AG04449 (cell line): Measurements from ENCODE around the gene NTPCR.

Experiments used
- CTCF ChIA-PET: fragments of 350-600 bp; formaldehyde crosslinking; extraction: SDS; loops from one replicate; lab custom pipeline; 2021; ENCODE audit warnings: antibody characterized with exemption; lab: Yijun Ruan, JAX
- POLR2A ChIA-PET: fragments of 400-600, 350-600 bp; formaldehyde crosslinking; extraction: SDS; loops from one replicate; lab custom pipeline; 2020; ENCODE audit warnings: antibody characterized with exemption, inconsistent platforms; lab: Yijun Ruan, JAX
- DNase-seq: peaks from one replicate; pipeline ENCODE4 v3.0.0-alpha.2; 2010; ENCODE audit warnings: low read depth, low spot score
- H3K4me3 ChIP-seq: 2 replicates; pipeline ENCODE4 v1.5.1; 2011; ENCODE audit warnings: low read depth, mild to moderate bottlenecking, control low read depth, low read length
- TF ChIP-seq, protein P1 (sequence below): IDR thresholded peaks from one replicate; pipeline ENCODE4 v1.5.1; 2011; ENCODE audit warnings: mild to moderate bottlenecking, moderate library complexity, low read length, control low read depth, inconsistent platforms; ENCODE audit not compliant: insufficient read depth; ENCODE audit errors: missing control alignments

NTPCR gene

DNA sequence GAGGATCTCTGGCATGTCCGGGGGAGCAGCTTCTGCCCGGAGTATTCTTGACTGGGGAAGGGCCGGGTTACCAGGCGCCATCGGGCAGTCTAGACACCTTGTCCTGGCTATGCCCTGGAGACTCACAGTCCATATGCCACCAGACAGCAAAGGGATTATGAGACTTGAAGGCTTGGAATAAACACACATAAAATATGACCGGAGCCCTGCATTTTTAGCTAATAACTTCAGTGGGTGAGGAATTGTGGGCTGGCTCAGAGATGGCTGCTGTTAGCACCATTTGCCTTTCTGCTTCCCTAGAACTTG, 15.5 kb downstream of the NTPCR start:
- TF ChIP-seq, protein P1, sequence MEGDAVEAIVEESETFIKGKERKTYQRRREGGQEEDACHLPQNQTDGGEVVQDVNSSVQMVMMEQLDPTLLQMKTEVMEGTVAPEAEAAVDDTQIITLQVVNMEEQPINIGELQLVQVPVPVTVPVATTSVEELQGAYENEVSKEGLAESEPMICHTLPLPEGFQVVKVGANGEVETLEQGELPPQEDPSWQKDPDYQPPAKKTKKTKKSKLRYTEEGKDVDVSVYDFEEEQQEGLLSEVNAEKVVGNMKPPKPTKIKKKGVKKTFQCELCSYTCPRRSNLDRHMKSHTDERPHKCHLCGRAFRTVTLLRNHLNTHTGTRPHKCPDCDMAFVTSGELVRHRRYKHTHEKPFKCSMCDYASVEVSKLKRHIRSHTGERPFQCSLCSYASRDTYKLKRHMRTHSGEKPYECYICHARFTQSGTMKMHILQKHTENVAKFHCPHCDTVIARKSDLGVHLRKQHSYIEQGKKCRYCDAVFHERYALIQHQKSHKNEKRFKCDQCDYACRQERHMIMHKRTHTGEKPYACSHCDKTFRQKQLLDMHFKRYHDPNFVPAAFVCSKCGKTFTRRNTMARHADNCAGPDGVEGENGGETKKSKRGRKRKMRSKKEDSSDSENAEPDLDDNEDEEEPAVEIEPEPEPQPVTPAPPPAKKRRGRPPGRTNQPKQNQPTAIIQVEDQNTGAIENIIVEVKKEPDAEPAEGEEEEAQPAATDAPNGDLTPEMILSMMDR, result no peak
- DNase-seq, result no peak
- ChIA-PET POLR2A (no interaction called here), CTCF (interaction anchor here (1.2 to 1.5 kb wide), 2 partner anchors 11 to 13 kb away, joined by 3 to 4 read pairs; no protein-coding TSS in a partner anchor)
- H3K4me3 ChIP-seq, result no peak overlapping the region

DNA sequence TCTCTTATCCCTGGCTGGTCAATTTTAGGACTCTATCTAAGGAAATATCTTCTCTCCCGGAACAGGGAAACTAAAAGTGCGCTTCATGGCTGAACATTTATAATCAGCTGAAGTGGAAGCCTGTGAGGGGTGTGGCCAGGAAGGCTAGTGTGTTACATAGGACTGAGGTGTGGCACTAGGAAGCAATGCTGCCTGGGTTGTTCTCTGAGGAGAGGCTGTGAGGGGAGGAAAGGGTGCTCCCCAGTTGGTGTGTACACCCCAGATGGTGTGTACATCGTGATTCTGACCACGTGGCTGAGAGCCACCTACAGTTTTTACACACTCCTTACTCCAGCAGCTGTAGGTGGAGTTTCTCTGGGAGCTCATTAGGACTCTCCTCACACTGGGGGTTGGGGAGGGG, 16.3 kb downstream of the NTPCR start:
- no peak for DNase-seq
- ChIA-PET POLR2A (no interaction called here), CTCF (interaction anchor here (1.2 kb wide), 3 partner anchors 11 to 14 kb away, joined by 3 to 4 read pairs (median 3); no protein-coding TSS in a partner anchor)
- no peak overlapping the region for H3K4me3 ChIP-seq
- TF ChIP-seq, protein P1, result no peak

DNA sequence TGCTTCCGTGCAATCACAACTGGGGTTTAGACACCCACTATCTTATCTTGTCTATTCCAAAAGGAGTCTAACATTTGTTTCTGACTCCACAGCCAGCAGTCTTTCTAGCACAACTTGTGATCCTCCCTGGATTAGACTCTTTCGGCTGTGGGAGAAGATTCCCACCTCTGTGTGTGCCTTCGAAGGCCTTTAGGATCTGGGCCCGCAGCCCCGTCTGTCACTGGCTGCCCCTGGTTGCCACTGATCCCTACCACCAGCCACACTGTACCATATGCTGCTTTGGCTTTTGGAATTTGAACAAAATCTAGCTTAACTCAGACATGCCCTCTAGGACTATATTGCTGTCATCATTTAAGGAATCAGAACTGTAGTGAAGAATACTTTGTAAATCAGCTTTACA, 18.0 kb downstream of the NTPCR start:
- TF ChIP-seq, protein P1, result no peak
- DNase-seq, result no peak
- ChIA-PET POLR2A (no interaction called here), CTCF (interaction anchor here (0.8 to 1.2 kb wide), 3 partner anchors 16 to 338 kb away, joined by 3 to 4 read pairs (median 3); partner anchors contain the start of gene SIPA1L2)
- no peak overlapping the region for H3K4me3 ChIP-seq

DNA sequence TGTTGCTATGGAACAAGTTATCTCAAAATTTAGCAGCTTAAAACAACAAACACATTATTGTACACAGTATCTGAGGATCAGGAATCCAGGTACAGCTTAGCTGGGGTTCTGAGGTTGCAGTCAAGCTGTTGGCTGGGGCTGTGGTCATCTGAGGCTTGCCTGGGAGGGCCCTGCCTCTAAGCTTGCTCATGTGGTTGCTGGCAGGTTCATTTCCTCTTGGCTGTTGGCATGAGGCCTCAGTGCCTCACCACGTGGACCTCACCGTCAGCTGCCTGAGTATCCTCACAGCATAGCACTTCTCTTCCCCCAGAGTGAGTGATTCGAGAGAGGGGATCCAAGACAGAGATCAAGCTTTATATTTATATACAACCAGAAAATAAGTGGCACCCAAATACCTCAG, 18.6 kb downstream of the NTPCR start:
- TF ChIP-seq, protein P1, result no peak
- ChIA-PET POLR2A (no interaction called here), CTCF (interaction anchor here (0.8 to 1.1 kb wide), 2 partner anchors 16 to 202 kb away, joined by 3 to 4 read pairs; no protein-coding TSS in a partner anchor)
- DNase-seq, result no peak
- H3K4me3 ChIP-seq, result no peak overlapping the region

DNA sequence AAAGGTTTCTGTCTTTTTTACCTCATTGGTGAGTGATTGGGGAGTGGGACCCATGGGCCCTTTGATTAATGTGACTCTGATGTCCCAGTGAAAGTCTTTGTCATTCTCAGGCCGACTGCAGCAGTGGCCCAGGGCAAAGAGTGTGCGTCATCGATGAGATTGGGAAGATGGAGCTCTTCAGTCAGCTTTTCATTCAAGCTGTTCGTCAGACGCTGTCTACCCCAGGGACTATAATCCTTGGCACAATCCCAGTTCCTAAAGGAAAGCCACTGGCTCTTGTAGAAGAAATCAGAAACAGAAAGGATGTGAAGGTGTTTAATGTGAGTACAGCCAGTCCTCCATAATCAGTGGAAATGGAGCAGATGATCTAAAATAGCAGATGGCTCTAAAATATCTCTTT, 19.4 kb downstream of the NTPCR start:
- CTCF ChIA-PET, result no interaction called here
- TF ChIP-seq, protein P1, result no peak
- POLR2A ChIA-PET, result no interaction called here
- H3K4me3 ChIP-seq, result no peak overlapping the region
- no peak for DNase-seq

DNA sequence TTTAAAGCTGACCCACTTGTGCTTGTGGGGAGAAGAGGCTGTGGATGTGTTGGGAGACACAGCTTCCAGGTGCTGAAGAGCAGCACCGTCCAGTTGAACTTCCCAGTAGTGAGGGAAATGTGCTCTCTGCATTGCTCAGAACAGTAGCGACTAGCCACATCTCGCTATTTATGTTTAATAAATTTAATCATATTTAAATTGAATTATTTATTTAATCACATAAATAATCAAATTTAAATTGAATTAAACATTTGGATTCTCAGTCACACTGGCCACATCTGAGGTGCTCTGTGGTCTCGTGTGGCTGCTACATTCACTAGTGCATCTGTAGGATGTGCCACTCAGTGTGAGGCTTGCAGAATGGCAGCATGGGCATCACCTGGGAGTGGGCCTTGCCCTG, 20.1 kb downstream of the NTPCR start:
- ChIA-PET POLR2A (no interaction called here), CTCF (no interaction called here)
- no peak overlapping the region for H3K4me3 ChIP-seq
- no peak for DNase-seq
- TF ChIP-seq, protein P1, result no peak
